GM21360 (cell line): ENCODE results near the gene C1QB.

Experiments
- ATAC-seq: cut with Tn5 transposase; IDR thresholded peaks from one replicate; pipeline ENCODE4 v1.9.1; 2021; ENCODE audit warnings: mild to moderate bottlenecking, moderate library complexity; ENCODE audit not compliant: unreplicated experiment

Gene C1QB

DNA sequence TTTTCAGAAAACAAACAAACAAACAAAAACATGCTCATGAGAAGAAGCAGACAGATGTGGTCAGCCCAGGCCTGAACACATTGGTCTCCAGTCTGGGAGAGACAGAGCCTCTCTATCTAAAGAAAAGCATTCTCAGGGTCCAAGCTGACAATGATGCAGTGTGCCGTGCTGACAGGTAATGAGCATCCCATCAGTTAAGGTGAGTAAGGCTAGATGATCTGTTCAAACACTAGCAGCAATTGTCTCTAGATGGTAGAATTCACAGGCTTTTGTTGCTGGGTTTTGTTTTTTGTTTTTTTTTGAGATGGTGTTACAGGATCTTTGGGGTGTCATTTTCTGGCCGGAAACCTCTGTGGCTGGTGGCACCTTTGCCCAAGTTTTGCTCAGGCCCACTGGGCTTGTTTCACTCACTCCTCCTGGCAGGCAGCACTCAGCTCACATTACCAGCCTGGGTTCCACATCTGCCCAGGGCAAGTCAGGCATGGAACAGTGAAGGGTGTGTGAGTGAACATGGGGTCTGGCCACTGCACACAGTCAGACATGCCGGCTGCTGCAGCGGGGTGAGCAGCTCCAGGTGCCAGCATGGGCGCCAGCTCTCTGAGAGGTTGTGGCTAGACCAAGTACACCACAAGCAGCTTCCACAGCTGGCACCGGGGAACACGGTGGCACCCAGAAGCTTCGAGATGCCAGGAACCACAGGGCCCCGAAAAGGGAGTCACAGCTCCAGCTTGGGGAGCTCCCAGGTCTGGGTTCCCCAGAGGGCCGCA is 19.2 kb upstream of the C1QB start:
- ATAC-seq, result no peak

DNA sequence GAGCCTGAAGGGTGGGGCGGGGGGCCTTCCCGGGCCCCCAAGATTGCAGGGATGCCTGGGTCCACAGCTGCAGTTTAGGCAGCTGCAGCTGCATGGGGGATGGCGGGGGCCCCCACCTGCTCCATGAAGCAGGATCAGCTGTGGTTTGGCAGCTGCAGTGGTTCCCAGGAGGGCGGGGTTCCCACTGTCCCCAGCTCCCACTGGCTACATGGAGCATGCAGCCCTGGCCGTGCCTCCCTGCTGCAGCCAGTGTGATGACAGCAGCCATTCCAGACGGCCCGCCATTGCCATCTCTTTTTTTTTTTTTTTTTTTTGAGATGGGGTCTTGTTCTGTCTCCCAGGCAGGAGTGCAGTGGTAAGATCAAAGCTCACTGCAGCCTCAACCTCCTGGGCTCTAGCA is 17.6 kb upstream of the C1QB start:
- ATAC-seq, result no peak

DNA sequence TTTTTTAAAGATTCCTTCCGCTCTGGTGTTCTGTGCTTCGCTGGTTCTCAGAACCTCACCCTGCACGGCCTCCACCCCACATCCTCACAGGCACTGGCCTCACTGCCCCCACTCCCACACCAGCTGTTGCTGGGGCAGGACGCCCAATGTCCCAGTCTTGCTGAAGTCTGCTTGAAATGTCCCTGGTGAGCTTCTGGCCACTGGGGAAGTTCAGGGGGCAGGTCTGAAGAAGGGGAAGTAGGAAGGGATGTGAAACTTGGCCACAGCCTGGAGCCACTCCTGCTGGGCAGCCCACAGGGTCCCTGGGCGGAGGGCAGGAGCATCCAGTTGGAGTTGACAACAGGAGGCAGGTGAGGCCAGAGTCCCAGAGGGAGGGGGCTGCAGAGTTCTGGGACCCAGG is 16.7 kb upstream of the C1QB start, which contains the start of gene C1QA:
C1QA (plus strand) TSS at position 276 of the 400 bp plus-strand sequence. CDS start 989 bp downstream, outside the sequence.
- ATAC-seq, result no peak

DNA sequence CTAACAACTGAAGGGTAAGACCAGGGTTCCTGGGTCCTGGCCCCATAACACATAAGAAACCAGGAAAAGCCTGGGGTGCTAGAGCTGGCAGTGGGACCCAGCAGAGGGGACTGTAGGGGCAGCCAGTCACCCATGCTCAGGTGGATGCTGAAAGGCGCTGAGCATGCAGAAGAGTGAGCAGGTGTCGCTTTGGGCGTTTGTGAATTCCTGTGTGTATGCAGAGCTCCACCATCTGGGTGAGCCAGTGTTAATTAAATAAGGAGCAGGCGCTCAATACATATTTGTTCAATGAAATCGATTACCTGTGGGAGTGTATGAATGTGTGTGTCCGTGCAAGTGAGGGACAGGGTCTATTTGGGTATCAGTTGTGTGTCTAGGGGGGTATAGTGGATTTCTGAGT is 16.1 kb upstream of the C1QB start:
- ATAC-seq, result no peak

GRCh38 chr1:22637907-22638445 is 15.1 kb upstream of the C1QB start:
- no peak for ATAC-seq

- no peak for ATAC-seq
Observed at GRCh38 chr1:22638476-22639234, 14.4 kb upstream of the C1QB start.

DNA sequence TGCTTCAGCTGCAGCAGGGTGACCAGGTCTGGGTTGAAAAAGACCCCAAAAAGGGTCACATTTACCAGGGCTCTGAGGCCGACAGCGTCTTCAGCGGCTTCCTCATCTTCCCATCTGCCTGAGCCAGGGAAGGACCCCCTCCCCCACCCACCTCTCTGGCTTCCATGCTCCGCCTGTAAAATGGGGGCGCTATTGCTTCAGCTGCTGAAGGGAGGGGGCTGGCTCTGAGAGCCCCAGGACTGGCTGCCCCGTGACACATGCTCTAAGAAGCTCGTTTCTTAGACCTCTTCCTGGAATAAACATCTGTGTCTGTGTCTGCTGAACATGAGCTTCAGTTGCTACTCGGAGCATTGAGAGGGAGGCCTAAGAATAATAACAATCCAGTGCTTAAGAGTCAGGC is 13.8 kb upstream of the C1QB start:
- ATAC-seq, result no peak

DNA sequence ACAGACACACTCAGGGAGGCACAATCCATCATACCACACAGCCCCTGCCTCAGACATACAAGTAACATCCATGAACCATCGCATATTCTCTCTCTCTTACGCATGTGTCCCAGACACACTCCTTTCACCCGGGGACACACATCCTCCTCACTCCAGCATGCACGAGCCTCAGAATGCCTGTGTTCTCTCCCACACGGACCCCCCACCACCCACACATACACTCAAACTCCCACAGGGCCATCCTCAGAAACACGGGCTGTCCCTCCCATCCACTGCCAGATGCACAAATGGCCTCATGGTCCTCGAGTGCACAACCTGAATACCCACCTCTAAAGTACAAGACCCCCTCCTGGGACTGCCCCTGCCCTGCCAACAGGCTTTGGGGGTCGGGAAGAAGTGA is 11.8 kb upstream of the C1QB start:
- ATAC-seq, result no peak

- ATAC-seq, result no peak
Observed at GRCh38 chr1:22641906-22642636, 11.0 kb upstream of the C1QB start.

DNA sequence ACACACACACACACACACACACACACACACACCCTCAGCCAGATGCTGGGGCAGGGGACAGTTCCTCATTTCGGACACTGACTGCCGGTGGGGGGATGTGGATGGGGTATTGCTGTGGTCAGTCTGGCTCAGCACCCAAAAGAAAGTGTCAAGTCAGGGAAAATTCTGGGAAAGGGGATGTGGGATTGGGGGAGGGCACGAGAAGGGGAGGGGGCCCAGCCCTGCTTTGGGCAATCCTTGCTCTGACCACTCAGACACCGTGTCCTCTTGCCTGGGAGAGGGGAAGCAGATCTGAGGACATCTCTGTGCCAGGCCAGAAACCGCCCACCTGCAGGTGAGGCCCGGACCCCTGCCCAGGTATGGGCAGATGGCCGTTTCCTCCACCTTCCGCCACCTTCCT is 9.7 kb upstream of the C1QB start, which contains the start of gene C1QC:
C1QC (plus strand) TSS at position 253 of the 400 bp plus-strand sequence. CDS start 391 bp downstream, outside the sequence.
- ATAC-seq, result no peak

GRCh38 chr1:22643928-22644327 is 9.1 kb upstream of the C1QB start:
- no peak for ATAC-seq

DNA sequence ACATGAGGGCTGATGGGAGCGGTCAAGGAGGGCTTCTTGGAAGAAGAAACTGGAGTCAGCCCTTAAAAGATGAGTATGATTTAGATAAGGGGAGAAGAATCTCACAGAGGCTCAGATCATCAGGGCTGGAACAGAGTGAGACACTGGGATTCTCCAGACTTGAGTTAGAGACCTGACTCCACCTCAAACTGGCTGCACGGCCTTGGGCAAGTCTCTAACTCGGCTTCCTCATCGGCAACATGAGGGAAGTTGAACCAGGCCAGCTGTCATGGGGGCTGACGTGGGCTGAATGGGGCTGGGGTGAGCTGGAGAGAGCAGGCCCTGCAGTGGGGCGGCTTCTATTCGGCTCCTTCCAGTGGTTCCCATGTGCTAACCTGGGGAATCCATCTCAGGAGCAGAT is 7.1 kb upstream of the C1QB start:
- ATAC-seq, result no peak

GRCh38 chr1:22646384-22646783 is 6.7 kb upstream of the C1QB start:
- no peak for ATAC-seq

DNA sequence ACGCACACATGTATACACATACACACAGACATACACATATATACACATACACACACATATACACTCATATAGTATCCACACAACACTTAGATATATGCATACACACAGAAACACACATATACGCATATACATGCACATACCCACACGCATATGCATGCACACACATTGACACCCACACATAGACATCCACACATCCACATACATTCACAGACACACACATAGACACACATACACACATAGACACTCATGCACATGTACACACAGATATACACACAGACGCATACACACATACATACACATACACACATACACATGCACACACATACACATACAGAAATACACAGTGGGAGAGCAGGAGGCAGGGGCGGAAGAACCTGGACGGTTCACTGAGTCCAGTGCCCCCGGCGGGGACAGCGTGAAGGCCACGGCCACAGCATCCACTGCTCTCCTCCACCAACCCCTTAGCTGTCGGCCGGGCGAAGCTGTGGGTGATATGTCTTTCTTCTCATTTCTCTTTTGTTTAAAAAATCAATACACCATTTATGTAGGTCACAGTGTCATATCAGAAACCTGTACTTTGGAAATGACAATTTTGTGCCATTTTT is 2.8 kb upstream of the C1QB start:
- no peak for ATAC-seq

- ATAC-seq, result no peak
Observed at GRCh38 chr1:22651941-22652856, 837 bp upstream of the C1QB start.

- no peak for ATAC-seq
Observed at GRCh38 chr1:22654692-22655091, 1.7 kb downstream of the C1QB start.

DNA sequence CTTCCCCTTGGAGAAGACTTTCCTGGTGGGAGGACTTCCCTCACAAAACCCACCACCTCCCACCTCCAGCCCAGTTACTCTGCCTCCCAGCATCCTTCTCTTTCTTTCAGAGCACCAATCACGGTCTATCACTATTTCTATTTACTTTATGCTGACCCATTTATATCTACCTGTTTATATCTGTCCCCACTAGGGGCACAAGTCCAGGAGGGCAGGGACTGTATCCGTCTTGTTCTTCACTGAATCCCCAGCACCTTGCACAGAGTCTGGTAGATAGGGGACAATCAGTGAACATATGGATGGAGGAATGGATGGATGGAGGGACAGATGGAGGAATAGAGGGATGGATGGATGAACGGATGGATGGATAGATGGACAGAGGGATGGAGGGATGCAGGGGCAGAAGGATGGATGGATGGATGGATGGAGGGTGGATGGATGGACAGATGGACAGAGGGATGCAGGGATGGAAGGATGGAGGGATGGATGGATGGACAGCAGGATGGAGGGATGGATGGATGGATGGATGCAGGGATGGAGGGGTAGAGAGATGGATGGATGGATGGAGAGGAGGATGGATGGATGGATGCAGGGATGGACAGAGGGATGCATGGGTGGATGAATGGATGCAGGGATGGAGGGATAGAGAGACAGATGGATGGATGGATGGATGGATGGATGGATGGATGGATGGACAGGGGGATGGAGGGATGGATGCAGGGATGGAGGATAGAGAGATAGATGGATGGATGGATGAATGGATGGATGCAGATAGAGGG is 5.5 kb downstream of the C1QB start:
- no peak for ATAC-seq

DNA sequence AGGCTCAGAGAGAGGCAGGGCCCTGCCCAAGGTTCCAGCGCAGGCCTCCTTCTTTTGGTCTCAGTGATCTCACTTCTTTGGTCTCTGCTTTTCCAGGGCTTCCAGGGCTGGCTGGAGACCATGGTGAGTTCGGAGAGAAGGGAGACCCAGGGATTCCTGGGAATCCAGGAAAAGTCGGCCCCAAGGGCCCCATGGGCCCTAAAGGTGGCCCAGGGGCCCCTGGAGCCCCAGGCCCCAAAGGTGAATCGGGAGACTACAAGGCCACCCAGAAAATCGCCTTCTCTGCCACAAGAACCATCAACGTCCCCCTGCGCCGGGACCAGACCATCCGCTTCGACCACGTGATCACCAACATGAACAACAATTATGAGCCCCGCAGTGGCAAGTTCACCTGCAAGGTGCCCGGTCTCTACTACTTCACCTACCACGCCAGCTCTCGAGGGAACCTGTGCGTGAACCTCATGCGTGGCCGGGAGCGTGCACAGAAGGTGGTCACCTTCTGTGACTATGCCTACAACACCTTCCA is 7.7 kb downstream of the C1QB start:
- no peak for ATAC-seq

DNA sequence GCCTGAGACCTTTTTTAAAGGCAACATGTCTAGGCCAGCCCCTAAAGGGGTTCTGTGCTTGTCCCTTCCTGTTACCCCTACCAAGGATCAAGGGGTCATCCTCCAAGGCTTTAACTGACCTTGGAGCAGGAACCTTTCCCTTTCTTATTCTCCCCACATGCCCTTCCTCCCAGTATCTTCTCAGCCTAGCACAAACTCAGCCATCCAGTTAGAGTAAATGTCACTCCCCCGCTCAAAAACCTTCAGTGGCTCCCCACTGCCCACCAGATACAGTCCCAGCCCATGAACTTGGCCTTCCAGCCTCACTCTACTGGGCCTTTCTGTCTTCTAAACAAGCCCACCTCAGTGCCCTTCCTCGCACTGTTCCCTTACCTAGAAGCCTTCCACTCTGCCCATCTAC is 8.8 kb downstream of the C1QB start:
- ATAC-seq, result no peak
